Stimulated activated CD4-positive, alpha-beta T cell treated with anti-CD3 and anti-CD28 coated beads, Interleukin-12 subunit alpha, Interleukin-12 subunit beta, amount 100 ng/mL, for 48 hours (primary cell): ENCODE measurements around the gene LDLRAD4.

Experiments used
- DNase-seq, 3 donors: peaks; one replicate each; pipeline ENCODE4 v3.0.0-alpha.2; 2020; ENCODE audit warnings: low read depth in 2 of 3, low spot score in 1 of 3

The LDLRAD4 gene

DNA sequence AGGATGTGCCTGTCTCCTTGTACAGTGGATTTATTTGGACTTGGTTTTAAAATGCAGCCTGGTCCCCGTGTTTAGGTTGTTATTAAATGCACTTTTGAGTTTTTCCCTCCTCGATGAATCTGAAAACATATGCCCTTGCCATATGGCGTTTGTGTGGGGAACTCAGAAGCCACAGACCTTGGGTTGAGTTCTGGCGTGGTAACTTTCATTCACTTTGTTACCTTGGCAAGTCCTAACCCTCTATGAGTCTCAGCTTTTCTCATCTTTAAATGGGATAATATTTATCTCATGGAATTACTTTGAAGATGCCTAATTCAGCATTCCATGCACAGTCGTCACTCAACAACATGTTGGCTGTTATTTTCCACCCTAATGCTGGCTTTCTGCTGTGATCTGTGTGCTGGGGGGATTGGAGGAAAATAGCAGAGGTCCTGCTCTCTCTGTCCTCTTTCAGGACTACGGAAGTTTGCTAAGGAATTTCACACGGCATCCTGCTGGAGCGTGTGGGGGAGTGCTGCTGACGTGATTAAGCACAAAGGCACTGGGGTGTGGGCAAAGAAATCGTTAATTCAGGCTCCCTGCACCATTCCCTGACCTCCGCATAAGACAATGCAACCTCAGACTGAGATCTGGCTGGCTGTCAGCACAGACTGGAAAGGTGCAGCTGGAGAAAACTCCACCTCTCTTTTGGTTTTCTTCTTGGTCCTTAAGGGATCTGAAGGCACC is 61.7 kb downstream of the LDLRAD4 start:
- DNase-seq: no peak

DNA sequence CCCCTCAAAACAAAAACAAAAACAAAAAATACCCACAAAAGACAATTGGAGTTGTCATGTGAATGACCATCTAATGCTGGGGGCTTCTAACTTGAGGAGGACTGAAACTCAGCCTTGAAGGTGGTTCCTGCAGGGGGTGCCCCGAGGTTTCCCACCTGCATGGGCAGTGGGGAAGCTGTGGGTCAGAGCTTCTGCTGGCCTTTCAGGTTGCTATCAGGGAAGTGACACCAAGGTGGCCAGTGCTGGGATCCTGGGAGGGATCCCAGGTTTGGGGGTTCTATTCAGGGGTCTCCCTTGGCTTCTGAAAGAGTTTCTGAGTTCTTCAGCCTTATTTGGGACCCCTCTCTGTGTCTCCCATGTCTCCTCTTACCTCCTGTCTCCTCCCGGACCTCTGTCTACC is 62.8 kb downstream of the LDLRAD4 start:
- DNase-seq: no peak

DNA sequence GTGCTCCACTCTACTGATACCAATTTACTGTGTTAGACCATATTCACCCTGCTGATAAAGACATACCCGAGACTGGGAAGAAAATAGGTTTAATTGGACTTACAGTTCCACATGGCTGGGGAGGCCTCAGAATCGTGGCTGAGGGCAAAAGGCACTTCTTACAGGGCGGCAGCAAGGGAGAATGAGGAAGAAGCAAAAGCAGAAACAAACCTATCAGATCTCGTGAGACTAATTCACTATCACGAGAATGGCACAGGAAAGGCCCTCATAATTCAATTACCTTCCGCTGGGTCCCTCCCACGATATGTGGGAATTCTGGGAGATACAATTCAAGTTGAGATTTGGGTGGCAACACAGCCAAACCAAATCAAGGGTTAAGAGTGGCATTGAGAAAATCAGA is 65.2 kb downstream of the LDLRAD4 start:
- DNase-seq: no peak

DNA sequence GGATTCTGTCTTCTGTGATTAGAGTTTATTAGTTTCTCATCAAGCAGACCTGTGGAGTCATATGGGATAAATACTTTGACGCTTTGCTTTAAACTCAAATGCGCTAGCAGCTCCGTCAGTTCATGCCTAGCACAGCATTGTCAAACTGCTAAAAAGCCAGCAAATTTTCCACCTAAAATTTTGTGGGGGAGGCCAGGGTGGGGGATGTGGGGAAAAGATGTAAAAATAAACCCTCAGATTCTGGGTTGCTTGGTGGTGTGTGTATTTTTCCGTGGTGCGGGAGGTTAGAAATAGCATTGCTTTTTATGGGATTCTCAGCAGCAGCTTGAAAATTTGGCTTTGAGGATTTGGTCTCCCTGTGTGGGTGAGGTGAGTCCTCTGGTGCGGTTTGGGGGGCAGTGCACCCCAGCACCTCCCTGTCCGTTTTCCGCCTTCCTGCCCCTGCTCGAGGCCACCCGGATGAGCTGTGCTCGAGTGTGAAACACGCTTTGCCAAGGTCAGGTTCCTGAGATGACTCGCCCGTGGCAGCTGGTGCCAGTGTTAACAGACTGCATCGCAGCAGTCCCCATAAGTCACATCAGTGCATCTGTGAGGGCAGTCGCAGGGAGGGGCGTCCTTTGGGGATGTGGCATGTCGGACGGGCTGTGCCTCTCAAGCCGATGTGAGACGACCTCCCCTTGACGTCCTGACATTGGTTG is 65.9 kb downstream of the LDLRAD4 start:
- peak in 1 of 3 donors; percentile 25 for DNase-seq

DNA sequence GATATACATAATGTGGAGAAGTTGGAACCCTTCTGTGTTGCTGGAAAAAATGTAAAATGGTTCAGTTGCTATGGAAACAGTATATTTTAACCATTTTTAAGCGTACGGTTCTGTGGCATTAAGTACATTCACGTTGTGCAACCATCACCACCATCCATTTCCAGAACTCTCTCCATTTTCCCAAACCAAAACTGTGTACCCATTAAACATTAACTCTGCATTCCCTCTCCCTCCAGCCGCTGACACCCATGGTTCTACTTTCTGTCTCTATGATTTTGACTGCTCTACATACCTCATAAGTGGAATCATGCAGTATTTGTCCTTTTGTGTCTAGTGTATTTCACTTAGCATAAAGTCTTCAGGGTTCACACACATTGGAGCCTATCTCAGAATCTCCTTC is 67.3 kb downstream of the LDLRAD4 start:
- DNase-seq: no peak

GRCh38 chr18:13286456-13287125 is 68.0 kb downstream of the LDLRAD4 start:
- DNase-seq: no peak

DNA sequence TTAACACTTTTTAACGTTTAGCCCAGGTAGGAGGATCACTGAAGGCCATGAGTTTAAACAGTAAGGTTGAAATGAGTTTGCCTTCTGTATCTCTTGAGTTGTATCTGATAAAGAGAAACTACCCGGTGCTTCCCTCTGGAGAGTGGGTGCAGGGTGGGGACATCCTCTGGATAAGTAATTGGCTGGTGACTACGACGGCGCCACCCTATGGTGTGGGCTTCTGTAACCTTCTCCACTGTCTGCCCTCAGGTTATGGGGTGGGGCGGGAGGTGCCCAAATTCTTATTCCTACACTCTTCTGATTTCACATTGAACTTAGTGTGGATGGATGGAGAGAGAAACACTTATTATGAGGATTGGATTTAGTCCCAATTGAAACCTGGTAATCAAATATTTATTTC is 68.8 kb downstream of the LDLRAD4 start:
- no peak for DNase-seq

- no peak for DNase-seq
Measured at GRCh38 chr18:13288509-13289133, 70.1 kb downstream of the LDLRAD4 start.

DNA sequence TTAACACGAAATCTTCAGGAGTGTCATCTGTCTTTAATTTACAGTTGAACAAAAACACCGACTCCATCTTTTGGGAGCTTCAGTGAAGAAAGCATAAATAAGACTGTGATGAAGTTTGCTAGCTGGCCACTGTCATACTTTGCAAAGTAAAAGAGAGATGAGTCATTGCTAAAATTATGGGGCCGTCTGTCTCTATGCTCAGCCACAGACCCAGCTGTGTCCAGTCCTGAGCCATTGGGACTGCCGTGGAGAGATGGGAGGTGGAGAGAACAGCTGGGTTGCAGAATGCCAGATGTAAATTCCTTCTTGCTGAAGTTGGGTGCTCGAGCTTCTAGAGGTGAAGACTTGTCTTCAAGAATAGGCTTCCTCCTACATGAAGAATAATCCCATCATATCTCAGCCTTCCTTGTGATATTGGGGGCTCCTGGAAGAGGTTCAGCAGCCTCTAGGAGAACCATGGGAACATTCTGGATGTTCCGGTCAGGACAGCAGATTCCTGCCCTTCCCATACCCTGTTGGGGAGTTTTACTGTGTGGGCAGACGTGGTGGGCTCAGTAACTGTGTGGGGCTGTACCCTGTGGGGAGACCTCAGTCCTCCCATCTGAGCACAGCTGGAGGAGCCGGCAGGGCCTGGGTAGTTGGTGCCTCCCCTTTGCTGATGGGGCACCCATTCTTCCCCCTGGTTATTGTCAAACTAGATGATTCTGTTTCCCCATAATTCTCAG is 71.1 kb downstream of the LDLRAD4 start:
- DNase-seq: no peak

DNA sequence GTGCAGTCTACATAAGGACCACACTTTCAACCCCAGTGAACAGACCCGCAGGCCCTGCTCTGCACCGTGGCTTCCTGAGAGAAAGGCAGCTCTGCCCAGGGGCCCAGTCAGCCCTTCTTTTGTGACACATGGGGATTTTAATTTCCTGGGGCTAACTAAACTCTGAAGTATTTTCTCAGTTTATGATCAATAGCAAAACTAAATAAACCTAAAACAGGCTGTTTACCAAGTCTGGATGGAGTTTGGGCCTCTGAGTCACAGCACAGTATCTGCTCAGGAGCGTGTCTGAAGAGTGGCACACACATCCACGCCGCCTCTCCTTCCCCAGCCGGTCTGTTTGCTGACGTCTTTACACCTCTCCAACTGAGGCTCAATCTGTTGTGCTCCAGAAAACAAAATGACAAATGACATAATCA is 72.3 kb downstream of the LDLRAD4 start:
- DNase-seq: peak in 1 of 3 donors; percentile 46

DNA sequence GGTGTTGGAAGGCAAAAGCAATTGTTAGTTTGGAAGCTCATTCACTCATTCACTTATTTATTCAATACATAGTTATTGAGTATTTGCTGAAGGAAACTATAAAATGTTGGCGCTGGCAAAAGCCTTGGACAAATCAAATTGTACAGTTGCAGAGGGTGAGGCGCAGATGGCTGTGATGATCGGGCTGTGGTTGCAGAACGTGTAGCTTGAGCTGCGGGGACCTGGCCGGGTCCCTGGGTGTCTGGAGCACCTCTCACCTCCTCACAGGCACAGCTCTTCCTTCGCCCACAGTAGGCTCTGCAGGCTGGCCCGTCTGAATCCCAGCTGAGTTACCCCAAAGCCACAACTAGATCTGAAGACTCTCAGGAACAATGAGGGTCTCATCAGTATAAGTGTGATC is 72.7 kb downstream of the LDLRAD4 start:
- no peak for DNase-seq

DNA sequence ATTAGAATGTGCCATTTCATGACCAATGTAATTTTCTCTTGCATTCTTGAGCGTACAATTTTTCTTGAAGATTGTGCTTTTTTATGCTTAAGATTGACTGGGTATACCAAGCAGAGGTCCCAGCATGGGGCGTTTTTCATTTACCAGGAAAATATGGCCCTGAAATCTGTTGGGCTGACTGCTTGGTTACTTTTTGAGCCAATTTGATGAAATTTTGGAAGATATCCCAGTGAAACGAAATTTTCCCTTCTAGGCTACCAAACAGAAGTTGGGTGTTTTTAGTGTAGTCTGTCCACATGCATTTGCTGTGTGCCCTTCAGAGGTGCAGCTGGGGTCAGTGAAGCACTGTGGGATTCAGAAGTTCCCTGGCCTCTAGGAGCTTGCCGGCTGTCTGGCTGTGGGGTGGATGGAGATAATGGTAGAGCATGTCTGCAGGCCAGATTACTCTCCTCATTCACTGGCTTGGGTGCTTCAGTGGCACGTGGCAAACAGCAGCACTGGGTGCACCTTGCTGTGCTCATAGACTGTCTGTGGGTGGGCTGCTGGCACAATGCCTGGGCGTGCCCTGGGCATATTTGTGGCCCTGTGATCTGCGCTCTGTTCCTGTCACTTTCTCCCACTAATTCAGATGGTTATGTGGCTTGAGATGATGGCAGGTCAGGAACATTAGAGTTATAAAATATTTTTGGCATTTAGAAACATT is 73.3 kb downstream of the LDLRAD4 start:
- no peak for DNase-seq

- no peak for DNase-seq
Measured at GRCh38 chr18:13292736-13293135, 74.2 kb downstream of the LDLRAD4 start.

- no peak for DNase-seq
Measured at GRCh38 chr18:13294309-13294708, 75.7 kb downstream of the LDLRAD4 start.

GRCh38 chr18:13295894-13296293 is 77.3 kb downstream of the LDLRAD4 start:
- DNase-seq: no peak

DNA sequence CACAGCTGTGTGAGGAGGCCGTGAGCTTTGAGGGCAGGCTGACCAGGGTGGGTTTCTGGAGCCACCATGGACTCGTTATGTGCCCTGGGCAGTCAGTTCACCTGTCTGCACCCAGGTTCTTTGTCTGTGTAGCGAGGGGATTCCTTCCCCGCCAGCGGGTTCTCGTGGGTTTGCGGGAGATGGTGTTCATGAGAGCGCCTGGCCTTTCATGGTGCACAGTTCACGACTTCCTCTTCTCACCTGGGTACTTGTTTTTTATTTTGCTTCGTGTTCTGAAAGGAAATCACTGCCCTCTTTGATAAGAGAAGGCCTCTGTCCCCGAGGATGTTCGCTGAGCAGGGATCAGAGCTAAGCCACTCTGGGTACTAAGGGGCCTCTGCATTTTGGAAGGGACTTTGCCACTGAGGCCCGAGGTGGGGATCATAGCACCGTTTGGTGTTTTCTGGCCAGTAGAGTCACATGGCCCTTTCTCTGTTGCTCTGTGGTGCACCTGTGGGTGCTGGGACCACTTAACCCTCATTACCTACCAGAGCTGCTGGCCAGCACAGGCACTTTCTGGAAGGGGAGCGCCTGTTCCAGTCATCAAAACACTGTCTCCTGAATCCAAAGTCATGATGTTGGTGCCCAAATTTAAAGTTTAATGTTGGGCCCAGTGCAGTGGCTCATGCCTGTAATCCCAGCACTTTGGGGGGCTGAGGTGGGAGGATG is 78.5 kb downstream of the LDLRAD4 start:
- DNase-seq: no peak

- DNase-seq: no peak
Measured at GRCh38 chr18:13298262-13298661, 79.7 kb downstream of the LDLRAD4 start.

DNA sequence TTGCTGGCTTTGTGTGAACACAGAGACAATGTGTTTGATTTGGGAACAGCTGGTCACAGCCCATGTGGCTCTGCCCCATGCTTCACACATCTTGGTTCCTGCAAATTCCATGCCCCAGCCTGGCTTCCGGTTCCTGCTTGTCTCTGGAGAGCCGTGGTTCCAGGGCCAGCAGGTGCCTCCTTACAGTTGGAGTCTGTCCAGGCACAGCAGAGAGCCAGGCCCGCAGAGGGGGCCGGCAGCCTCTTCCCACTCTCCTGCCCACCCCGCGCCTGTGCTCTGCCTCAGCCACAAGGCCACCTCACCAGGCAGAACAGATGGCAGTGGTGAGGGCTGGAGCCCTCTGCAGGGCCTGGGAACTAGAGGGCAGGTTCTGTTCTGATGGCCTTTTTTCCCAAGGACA is 81.5 kb downstream of the LDLRAD4 start:
- DNase-seq: no peak

DNA sequence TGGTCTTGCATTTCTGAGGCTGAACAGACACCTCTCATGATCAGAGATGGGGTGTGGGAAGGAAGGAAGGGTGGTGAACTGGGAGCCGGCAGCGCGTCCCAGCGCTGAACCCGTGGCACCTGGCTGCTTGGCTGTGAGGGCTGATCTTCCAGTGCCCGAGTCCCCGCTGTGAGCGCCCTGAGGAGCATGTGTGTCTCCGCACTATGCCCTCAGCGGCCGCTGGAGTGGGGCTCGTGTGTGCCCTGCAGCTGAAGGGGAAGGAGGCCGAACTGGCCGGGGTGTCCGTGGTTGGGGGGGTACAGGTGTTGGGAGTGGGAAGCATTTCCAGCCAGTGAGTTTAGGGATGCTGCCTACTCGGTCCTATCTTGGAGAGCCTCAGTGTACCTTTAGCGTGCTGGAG is 82.2 kb downstream of the LDLRAD4 start:
- no peak for DNase-seq

- DNase-seq: no peak
Measured at GRCh38 chr18:13302040-13302439, 83.5 kb downstream of the LDLRAD4 start.
